T-cell (primary cell): ENCODE measurements around the gene RAI1. TPM values are rescaled to one million over a fixed set of nuclear protein-coding genes. Genes with fewer than 3 reads are reported as not detected.

Experiments used
- ATAC-seq, 4 experiments: fragments of 200-7000 bp in 3 of 4; fragments of 150-1000 bp in 1 of 4; cut with Tn5 transposase; replicated peaks in 1 of 4; 1 replicate in 3 of 4; 2 replicates in 1 of 4; pipeline ENCODE4 v1.10.0; 2021; ENCODE audit warnings: moderate library complexity in 3 of 4, mild to moderate bottlenecking in 2 of 4, moderate number of reproducible peaks in 1 of 4
- CTCF ChIA-PET, 2 donors: fragments of 300-600 bp; sonication (Branson Sonifier 250); formaldehyde crosslinking; loops; one replicate each; lab custom pipeline; 2022; ENCODE audit warnings: antibody characterized with exemption in 2 of 2; lab: Charles Lee
- POLR2A ChIA-PET, 2 donors: fragments of 300-600 bp; sonication (Branson Sonifier 250); formaldehyde crosslinking; loops; one replicate each; lab custom pipeline; 2022; ENCODE audit warnings: antibody characterized with exemption in 2 of 2; lab: Charles Lee
- DNase-seq, 35 experiments: peaks; one replicate each; pipeline versions ENCODE4 v3.0.0 to v3.0.0-alpha.2; 2013 to 2023
- H3K27ac ChIP-seq: one replicate; pipeline ENCODE4 v1.5.1; 2013; ENCODE audit warnings: low read length
- H3K27me3 ChIP-seq, 2 experiments: replicated peaks in 1 of 2; 1 replicate in 1 of 2; 2 replicates in 1 of 2; pipeline versions ENCODE4 v1.6.1 to v1.7.0; 2013; ENCODE audit warnings: low read length in 1 of 2, mixed read lengths in 1 of 2; ENCODE audit not compliant: control insufficient read depth in 2 of 2, insufficient read depth in 2 of 2; ENCODE audit errors: extremely low read depth in 1 of 2
- H3K36me3 ChIP-seq, 2 donors: 1 replicate in 1 of 2; 2 replicates in 1 of 2; pipeline versions ENCODE4 v1.6.1 to v1.7.0; 2013; ENCODE audit warnings: low read length in 1 of 2; ENCODE audit not compliant: control insufficient read depth in 2 of 2, insufficient read depth in 1 of 2; ENCODE audit errors: extremely low read depth in 1 of 2
- H3K4me1 ChIP-seq, 2 experiments: 1 replicate in 1 of 2; 2 replicates in 1 of 2; pipeline versions ENCODE4 v1.6.1 to v1.7.0; 2013; ENCODE audit warnings: low read length in 2 of 2, mixed read lengths in 1 of 2; ENCODE audit not compliant: insufficient read depth in 2 of 2, control insufficient read depth in 1 of 2; ENCODE audit errors: extremely low read depth in 1 of 2
- H3K4me3 ChIP-seq, 2 donors: 1 replicate in 1 of 2; 2 replicates in 1 of 2; pipeline versions ENCODE4 v1.5.1 to v1.7.0; 2013; ENCODE audit warnings: mild to moderate bottlenecking in 2 of 2, low read length in 1 of 2, moderate library complexity in 1 of 2; ENCODE audit not compliant: control insufficient read depth in 1 of 2; ENCODE audit errors: extremely low read depth in 1 of 2
- H3K9me3 ChIP-seq: 2 replicates; pipeline ENCODE4 v1.7.0; 2013
- H3K27ac Mint-ChIP-seq, 2 donors: one replicate each; pipeline ENCODE4 v1.8.0; 2020 to 2021; ENCODE audit warnings: mild to moderate bottlenecking in 2 of 2, mixed read lengths in 2 of 2
- H3K27me3 Mint-ChIP-seq, 2 donors: one replicate each; pipeline ENCODE4 v1.8.0; 2021 to 2022; ENCODE audit warnings: mixed read lengths in 2 of 2
- H3K36me3 Mint-ChIP-seq: one replicate; pipeline ENCODE4 v1.8.0; 2021; ENCODE audit warnings: mixed read lengths
- H3K4me1 Mint-ChIP-seq, 3 donors: one replicate each; pipeline ENCODE4 v1.8.0; 2020 to 2022; ENCODE audit warnings: mixed read lengths in 3 of 3, mild to moderate bottlenecking in 1 of 3
- H3K4me3 Mint-ChIP-seq, 3 donors: one replicate each; pipeline ENCODE4 v1.8.0; 2020 to 2022; ENCODE audit warnings: mild to moderate bottlenecking in 3 of 3, mixed read lengths in 3 of 3, moderate library complexity in 3 of 3
- H3K9me3 Mint-ChIP-seq, 3 donors: one replicate each; pipeline ENCODE4 v1.8.0; 2020 to 2022; ENCODE audit warnings: mixed read lengths in 3 of 3
- WGBS: methylation state at CpG from one replicate; pipeline ENCODE4 v1.1.5; 2013; ENCODE audit warnings: missing lambda C conversion rate; ENCODE audit not compliant: insufficient coverage; 5-methylcytosine and 5-hydroxymethylcytosine counted together
- total RNA-seq, 35 experiments: library from RNA in 6 of 35; stranded (reverse) in 6 of 35; fragments of 120-200 nt in 1 of 35; gene quantifications; one replicate each; pipeline versions ENCODE4 v1.2.1 to v1.2.4 and lab custom pipeline; 2013 to 2026

Gene RAI1
- total RNA-seq, 5 donors from 2014 or later (not counting 1 experiment from before 2014, with no cell fraction given) = 20.1 to 31.2 (median 24.5) TPM

DNA sequence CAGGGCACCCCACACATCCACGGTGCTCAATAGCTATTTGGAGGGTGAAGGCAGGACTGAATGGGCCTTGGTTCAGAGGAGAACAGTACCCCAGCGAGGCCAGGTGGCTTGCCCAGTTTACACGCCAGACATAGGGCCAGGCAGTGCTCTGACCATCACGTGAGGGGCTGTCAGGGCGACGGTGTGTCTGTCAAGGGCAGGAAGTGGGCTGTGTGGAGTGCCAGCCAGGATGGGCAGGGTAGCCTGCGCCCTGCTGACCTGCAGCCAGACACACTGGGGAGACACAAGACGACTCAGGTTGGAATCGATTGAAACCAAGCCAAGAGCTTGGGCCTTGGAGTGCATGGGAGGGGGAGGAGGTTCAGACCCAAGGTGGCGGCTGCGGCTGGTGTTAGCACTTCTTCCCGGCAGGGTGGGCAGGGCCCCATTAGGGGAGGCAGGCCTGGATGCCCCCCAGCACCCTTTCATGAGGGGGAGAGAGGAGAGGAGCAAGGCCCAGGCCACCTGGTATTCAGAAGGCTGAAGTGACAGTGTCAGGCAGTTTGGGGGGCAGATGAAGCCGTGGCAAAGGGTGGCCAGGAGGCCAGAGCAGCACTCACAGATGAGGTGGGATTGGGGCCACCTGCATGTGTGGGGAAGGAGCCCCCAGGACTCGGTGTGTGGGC lies 87.3 kb downstream of the RAI1 start:
- H3K4me3 Mint-ChIP-seq = no peak overlapping the region
- Histone ChIP-seq H3K36me3 (no peaks in the 10 kb centered on the region), H3K27me3 (no peaks in the 10 kb centered on the region), H3K4me3 (no peak overlapping the region), H3K4me1 (peaks cover 9 to 15% of the 10 kb centered on the region in 2 experiments), H3K27ac (no peak overlapping the region), H3K9me3 (no peaks in the 10 kb centered on the region)
- no peak overlapping the region for H3K27ac Mint-ChIP-seq
- WGBS = 74% methylated on average over 13 of the region's 14 CpGs
- no peak for ATAC-seq
- H3K27me3 Mint-ChIP-seq = no peaks in the 10 kb centered on the region
- H3K9me3 Mint-ChIP-seq = no peaks in the 10 kb centered on the region
- ChIA-PET CTCF (no interaction called here), POLR2A (no interaction called here)
- H3K36me3 Mint-ChIP-seq = peaks cover 3% of the 10 kb centered on the region
- H3K4me1 Mint-ChIP-seq = peaks cover 26 to 28% (median 27%) of the 10 kb centered on the region in 3 donors
- DNase-seq = no peak

- Mint-ChIP-seq H3K4me3 (no peak overlapping the region), H3K27me3 (no peaks in the 10 kb centered on the region), H3K36me3 (no peaks in the 10 kb centered on the region), H3K9me3 (no peaks in the 10 kb centered on the region), H3K27ac (no peak overlapping the region), H3K4me1 (peaks cover 18 to 28% (median 19%) of the 10 kb centered on the region in 3 donors)
- 96% methylated on average over 21 of the region's 25 CpGs for WGBS
- Histone ChIP-seq H3K36me3 (no peaks in the 10 kb centered on the region), H3K4me3 (no peak overlapping the region), H3K4me1 (peaks cover 4 to 15% of the 10 kb centered on the region in 2 experiments), H3K27ac (no peak overlapping the region), H3K27me3 (no peaks in the 10 kb centered on the region), H3K9me3 (no peaks in the 10 kb centered on the region)
- POLR2A ChIA-PET = interaction anchor here in 1 of 2 donors (0.5 kb wide), 1 partner anchor 22 kb away, joined by 3 read pairs; no protein-coding TSS in a partner anchor
- CTCF ChIA-PET = no interaction called here
- ATAC-seq = no peak
- DNase-seq = no peak
Observed at GRCh38 chr17:17769869-17770631, 88.8 kb downstream of the RAI1 start.

DNA sequence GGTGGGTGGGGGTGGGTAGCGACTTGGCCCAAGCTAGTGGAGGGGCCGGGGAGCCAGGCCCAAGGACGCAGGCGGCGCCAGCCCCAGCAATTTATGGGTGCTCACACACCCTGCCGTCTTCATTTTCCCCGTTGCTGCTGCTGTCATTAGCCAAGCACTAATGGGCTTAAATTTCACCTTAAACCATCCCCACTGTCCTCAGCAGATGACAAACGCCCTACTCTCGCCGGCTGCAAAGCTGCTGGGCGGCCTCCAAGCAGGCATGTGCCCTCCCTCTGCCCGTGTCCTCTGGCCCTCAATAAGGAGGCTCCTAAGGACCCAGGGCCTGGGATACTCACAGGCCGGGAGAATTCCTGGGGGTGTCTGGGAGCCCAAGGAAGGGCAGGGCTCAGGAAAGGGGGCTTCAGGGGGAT lies 89.4 kb downstream of the RAI1 start:
- ATAC-seq (no peak), DNase-seq (no peak)
- H3K4me1 Mint-ChIP-seq = peaks cover 14 to 22% (median 15%) of the 10 kb centered on the region in 3 donors
- H3K36me3 Mint-ChIP-seq = peaks cover 3% of the 10 kb centered on the region
- Histone ChIP-seq H3K27me3 (no peaks in the 10 kb centered on the region), H3K4me3 (no peak overlapping the region), H3K36me3 (no peaks in the 10 kb centered on the region), H3K9me3 (no peaks in the 10 kb centered on the region), H3K27ac (no peak overlapping the region), H3K4me1 (peaks cover 4 to 14% of the 10 kb centered on the region in 2 experiments)
- no peaks in the 10 kb centered on the region for H3K27me3 Mint-ChIP-seq
- POLR2A ChIA-PET = no interaction called here
- H3K4me3 Mint-ChIP-seq = no peak overlapping the region
- no peaks in the 10 kb centered on the region for H3K9me3 Mint-ChIP-seq
- CTCF ChIA-PET = no interaction called here
- H3K27ac Mint-ChIP-seq = no peak overlapping the region
- 97% methylated on average over 12 of the region's 13 CpGs for WGBS

GRCh38 chr17:17771498-17772201 lies 90.4 kb downstream of the RAI1 start:
- Histone ChIP-seq H3K4me3 (no peak overlapping the region), H3K4me1 (peaks cover 0 to 4% of the 10 kb centered on the region in 2 experiments), H3K9me3 (no peaks in the 10 kb centered on the region), H3K27ac (no peak overlapping the region), H3K36me3 (no peaks in the 10 kb centered on the region), H3K27me3 (no peaks in the 10 kb centered on the region)
- H3K36me3 Mint-ChIP-seq = peaks cover 4% of the 10 kb centered on the region
- POLR2A ChIA-PET = no interaction called here
- no peaks in the 10 kb centered on the region for H3K27me3 Mint-ChIP-seq
- no peak for DNase-seq
- CTCF ChIA-PET = no interaction called here
- H3K27ac Mint-ChIP-seq = peak overlapping the region in 1 of 2 donors; percentile 22
- no peaks in the 10 kb centered on the region for H3K9me3 Mint-ChIP-seq
- no peak for ATAC-seq
- peaks cover 6 to 12% (median 7%) of the 10 kb centered on the region in 3 donors for H3K4me1 Mint-ChIP-seq
- 100% methylated on average over 4 of the region's 10 CpGs for WGBS
- no peak overlapping the region for H3K4me3 Mint-ChIP-seq

GRCh38 chr17:17772231-17772630 lies 91.0 kb downstream of the RAI1 start:
- ATAC-seq (no peak), DNase-seq (no peak)
- no peaks in the 10 kb centered on the region for H3K27me3 ChIP-seq
- ChIA-PET POLR2A (no interaction called here), CTCF (no interaction called here)
- no peaks in the 10 kb centered on the region for H3K27me3 Mint-ChIP-seq
- H3K36me3 ChIP-seq = no peaks in the 10 kb centered on the region
- H3K4me1 Mint-ChIP-seq = peaks cover 4 to 12% (median 5%) of the 10 kb centered on the region in 3 donors
- H3K27ac Mint-ChIP-seq = peak overlapping the region in 1 of 2 donors; percentile 72
- H3K9me3 ChIP-seq = no peaks in the 10 kb centered on the region
- 82% methylated on average over 2 of the region's 3 CpGs for WGBS
- H3K4me3 Mint-ChIP-seq = no peak overlapping the region
- no peaks in the 10 kb centered on the region for H3K4me1 ChIP-seq
- H3K36me3 Mint-ChIP-seq = peaks cover 4% of the 10 kb centered on the region
- no peak overlapping the region for H3K4me3 ChIP-seq
- H3K27ac ChIP-seq = no peak overlapping the region
- no peaks in the 10 kb centered on the region for H3K9me3 Mint-ChIP-seq
